Mononuclear cell (primary cell): ENCODE data around the gene CCDC92. TPM values are rescaled to one million over a fixed set of nuclear protein-coding genes. Genes with fewer than 3 reads are reported as not detected.

Experiments used
- H3K27me3 ChIP-seq: 2 replicates; pipeline ENCODE4 v1.6.0; 2011; ENCODE audit warnings: low read length, control low read depth; ENCODE audit not compliant: insufficient read depth
- H3K4me1 ChIP-seq: 2 replicates; pipeline ENCODE4 v1.5.1; 2011; ENCODE audit warnings: mild to moderate bottlenecking, low read length, control low read depth; ENCODE audit not compliant: insufficient read depth
- H3K4me3 ChIP-seq: 2 replicates; pipeline ENCODE4 v1.5.1; 2011; ENCODE audit warnings: mild to moderate bottlenecking, low read length, moderate library complexity
- H3K9me3 ChIP-seq: 2 replicates; pipeline ENCODE4 v1.5.1; 2011; ENCODE audit warnings: low read depth, mild to moderate bottlenecking, control low read depth, low read length
- total RNA-seq: library from RNA; depleted of rRNA; stranded (reverse); fragments of >200 nt; gene quantifications from one replicate; pipeline ENCODE4 v1.2.3, GENCODE V29; 2012

Gene CCDC92
- total RNA-seq, 1 donor: 5.9 TPM

DNA sequence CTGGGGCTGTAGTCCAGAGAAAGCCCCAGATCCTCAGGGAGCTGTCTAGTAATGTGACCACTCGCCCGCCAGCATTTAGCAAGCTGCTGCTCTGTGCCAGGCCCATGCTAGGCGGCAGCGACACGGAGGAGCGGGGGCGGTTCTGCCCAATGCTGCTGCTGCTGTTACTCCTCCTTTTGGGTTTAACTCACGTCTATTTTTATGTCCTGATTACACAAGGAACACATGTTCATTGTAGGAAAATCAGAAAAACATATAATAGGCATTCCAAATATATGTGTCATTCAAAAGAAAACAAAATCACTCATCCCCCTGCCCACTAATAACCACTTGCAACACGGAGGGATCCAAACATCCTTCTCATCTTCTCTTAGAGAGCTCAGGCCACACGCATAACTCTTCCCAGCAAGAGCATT is 30.4 kb downstream of the CCDC92 start:
- peaks cover 23% of the 10 kb centered on the region for H3K4me1 ChIP-seq
- no peaks in the 10 kb centered on the region for H3K27me3 ChIP-seq
- peaks cover 4% of the 10 kb centered on the region for H3K9me3 ChIP-seq
- H3K4me3 ChIP-seq: no peak overlapping the region

- Histone ChIP-seq H3K9me3 (peaks cover 4% of the 10 kb centered on the region), H3K4me3 (no peak overlapping the region), H3K27me3 (no peaks in the 10 kb centered on the region), H3K4me1 (peaks cover 26% of the 10 kb centered on the region)
These were observed 30.9 kb downstream of the CCDC92 start for GRCh38 chr12:123941624-123942237.

- no peaks in the 10 kb centered on the region for H3K27me3 ChIP-seq
- H3K4me3 ChIP-seq: no peak overlapping the region
- peaks cover 4% of the 10 kb centered on the region for H3K9me3 ChIP-seq
- peaks cover 26% of the 10 kb centered on the region for H3K4me1 ChIP-seq
These were observed 31.6 kb downstream of the CCDC92 start for GRCh38 chr12:123941000-123941399.

- no peak overlapping the region for H3K4me3 ChIP-seq
- no peaks in the 10 kb centered on the region for H3K27me3 ChIP-seq
- peaks cover 4% of the 10 kb centered on the region for H3K9me3 ChIP-seq
- peaks cover 26% of the 10 kb centered on the region for H3K4me1 ChIP-seq
These were observed 32.0 kb downstream of the CCDC92 start for GRCh38 chr12:123940627-123940966.

DNA sequence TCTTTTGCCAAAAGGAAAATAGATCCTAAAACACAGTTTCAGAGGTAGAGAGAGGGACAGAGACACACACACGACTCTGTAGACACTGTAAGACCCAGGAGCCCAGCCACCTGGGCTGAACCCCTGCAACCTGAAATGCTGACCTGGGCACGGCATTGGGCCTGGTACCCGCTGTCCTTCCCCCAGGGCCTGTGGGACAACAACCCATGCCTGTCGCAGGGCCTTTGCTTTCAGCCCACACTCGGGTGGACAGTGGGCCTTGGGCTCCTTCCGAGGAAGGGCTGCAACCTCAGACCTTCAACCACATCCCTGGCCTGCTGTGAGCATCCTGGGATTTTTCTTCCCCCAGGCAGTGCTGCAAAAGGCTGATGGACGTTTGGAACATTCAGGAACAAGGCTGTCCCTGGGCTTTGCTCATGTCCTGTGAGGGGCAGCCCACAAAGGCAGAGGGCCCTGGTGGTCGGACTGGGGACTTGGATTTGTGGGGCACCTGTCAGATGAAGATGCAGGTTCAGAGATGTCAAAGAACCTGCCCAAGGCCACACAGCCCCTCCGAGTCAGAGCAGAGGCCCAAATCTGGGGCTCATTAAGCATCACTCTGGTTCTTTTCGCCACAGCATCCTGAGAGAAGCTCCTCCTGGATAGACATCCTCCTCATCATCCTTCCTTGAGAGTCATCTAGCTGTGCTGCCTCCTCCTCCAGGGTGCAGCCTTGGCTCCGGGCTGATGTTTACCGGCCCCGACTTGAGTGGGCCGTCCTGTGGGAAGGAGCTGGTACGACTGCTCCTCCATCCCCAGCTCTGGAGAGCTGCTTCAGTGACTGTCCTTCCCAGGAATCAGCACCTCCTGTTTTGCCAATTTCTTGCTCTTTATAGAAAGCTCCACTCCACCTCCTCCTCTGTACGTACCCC is 32.7 kb downstream of the CCDC92 start:
- peaks cover 26% of the 10 kb centered on the region for H3K4me1 ChIP-seq
- H3K4me3 ChIP-seq: no peak overlapping the region
- peaks cover 4% of the 10 kb centered on the region for H3K9me3 ChIP-seq
- no peaks in the 10 kb centered on the region for H3K27me3 ChIP-seq

DNA sequence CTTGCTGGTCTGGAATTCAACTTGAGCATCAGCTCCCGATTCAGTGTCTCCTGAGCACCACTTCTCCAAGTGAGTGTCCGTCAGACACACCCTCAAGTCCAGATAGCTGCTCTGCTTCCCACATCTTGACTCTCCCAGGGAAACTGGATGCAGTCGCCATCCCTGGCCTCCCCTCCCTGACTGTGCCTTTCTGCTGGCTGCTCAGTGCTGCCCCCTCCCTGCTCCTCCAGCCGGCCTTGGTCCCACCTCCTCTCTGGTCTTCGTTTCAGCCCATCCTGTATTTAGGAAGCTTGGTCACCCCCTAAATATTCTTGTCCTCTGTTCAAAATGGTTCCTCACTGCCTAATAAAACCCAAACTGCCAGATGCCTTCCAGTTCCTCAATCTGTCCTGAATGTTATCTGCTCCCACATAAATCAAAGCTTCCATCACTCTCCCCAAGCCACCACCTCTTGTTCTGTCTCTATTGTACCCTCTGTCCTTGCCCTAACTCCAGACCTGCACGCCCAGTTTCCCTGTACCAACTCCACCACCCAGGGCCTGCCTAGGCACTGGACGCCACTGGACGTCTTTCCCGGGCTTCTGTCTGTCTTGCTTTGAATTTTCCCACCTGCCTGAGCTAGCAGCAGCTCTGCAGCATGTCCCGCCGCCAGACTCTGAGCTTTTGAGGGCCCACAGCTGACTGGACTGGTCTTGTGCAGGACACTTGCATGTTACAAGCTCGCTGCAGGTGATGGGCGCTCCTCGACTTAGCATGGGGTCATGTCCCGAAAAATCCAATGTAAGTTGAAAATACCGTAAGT is 33.8 kb downstream of the CCDC92 start:
- H3K27me3 ChIP-seq: no peaks in the 10 kb centered on the region
- H3K4me3 ChIP-seq: no peak overlapping the region
- peaks cover 4% of the 10 kb centered on the region for H3K9me3 ChIP-seq
- peaks cover 26% of the 10 kb centered on the region for H3K4me1 ChIP-seq

GRCh38 chr12:123937707-123938591 is 34.7 kb downstream of the CCDC92 start:
- H3K4me1 ChIP-seq: peaks cover 26% of the 10 kb centered on the region
- no peaks in the 10 kb centered on the region for H3K27me3 ChIP-seq
- H3K4me3 ChIP-seq: no peak overlapping the region
- peaks cover 4% of the 10 kb centered on the region for H3K9me3 ChIP-seq

GRCh38 chr12:123936956-123937706 is 35.5 kb downstream of the CCDC92 start:
- H3K27me3 ChIP-seq: no peaks in the 10 kb centered on the region
- no peaks in the 10 kb centered on the region for H3K9me3 ChIP-seq
- no peak overlapping the region for H3K4me3 ChIP-seq
- peaks cover 26% of the 10 kb centered on the region for H3K4me1 ChIP-seq

DNA sequence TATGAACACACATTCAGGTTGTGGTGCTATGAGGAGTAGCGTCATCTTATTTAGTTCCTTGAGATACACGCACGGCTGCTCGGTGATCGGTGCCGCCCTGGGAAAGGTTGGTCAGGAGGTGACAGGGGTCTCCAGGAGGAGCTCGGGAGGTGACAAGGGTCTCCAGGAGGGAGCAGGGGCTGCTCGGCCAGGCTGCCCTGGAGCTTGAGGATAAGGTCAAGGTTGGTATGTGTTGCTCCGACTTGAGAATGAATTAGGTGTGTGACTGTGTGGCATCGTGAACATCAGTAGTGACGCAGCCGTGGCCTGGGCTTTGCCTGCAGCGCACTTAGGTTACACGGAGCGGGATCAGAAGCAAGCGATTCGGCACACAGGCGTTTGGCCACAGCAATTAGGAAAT is 36.2 kb downstream of the CCDC92 start:
- no peak overlapping the region for H3K4me3 ChIP-seq

GRCh38 chr12:123935956-123936355 is 36.7 kb downstream of the CCDC92 start:
- Histone ChIP-seq H3K9me3 (no peaks in the 10 kb centered on the region), H3K4me1 (peaks cover 23% of the 10 kb centered on the region), H3K4me3 (no peak overlapping the region)

More for the DNA sequence above, 36.2 kb downstream of the CCDC92 start:
- Histone ChIP-seq H3K9me3 (no peaks in the 10 kb centered on the region), H3K4me1 (peaks cover 26% of the 10 kb centered on the region), H3K27me3 (no peaks in the 10 kb centered on the region)

DNA sequence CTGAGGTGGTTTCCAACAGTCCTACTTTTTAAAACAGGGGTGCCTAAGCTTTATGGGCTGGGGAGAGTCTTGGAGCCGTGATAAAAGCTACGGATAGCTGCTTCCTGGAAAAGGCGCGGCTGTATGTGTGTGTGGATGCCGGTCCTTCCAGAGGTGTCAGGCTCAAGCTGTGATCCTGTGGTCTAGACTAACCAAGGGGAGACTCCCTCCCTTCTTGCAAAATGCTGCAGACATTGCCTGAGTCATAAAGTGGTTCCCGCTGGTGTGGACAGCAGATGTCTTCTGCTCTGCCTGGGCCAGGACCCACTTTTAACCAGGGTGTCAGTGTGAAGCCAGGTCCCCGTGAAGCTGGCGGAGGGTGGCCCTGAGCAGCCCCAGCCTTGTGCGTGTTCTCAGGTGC is 37.8 kb downstream of the CCDC92 start:
- Histone ChIP-seq H3K27me3 (no peaks in the 10 kb centered on the region), H3K4me1 (peaks cover 22% of the 10 kb centered on the region), H3K4me3 (no peak overlapping the region), H3K9me3 (no peaks in the 10 kb centered on the region)

More at GRCh38 chr12:123935956-123936355, 36.7 kb downstream of the CCDC92 start:
- no peaks in the 10 kb centered on the region for H3K27me3 ChIP-seq

DNA sequence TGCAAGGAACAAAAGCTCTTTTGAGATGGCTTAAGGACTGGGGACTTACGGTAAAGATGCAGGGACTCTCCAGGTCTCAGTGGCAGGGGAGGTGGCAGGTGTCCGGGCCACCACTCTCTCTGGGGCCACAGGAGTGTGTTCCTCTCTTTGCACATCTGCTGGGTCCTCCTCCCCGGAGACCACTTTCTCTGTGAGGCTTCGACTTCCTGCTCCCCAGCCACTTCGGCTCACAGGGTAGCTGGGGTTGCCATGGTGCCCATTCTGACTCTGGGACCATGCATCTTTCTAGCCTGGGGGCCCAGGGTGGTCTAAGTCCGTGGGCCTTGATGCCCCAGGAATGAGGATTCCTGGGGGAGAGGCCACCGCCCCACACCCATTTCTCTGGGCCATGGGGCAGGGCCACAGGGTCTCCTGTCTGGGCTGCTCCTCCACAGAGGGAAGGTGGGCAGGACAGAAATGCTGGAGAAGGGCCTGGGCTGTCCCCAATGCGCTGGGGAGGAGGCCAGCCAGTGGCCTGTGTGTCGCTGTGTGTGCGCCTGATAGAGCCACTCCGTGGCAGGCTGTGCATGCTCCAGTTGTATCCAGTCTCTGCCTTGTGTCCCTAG is 38.5 kb downstream of the CCDC92 start:
- Histone ChIP-seq H3K27me3 (no peaks in the 10 kb centered on the region), H3K4me3 (no peak overlapping the region), H3K9me3 (no peaks in the 10 kb centered on the region), H3K4me1 (peaks cover 21% of the 10 kb centered on the region)

DNA sequence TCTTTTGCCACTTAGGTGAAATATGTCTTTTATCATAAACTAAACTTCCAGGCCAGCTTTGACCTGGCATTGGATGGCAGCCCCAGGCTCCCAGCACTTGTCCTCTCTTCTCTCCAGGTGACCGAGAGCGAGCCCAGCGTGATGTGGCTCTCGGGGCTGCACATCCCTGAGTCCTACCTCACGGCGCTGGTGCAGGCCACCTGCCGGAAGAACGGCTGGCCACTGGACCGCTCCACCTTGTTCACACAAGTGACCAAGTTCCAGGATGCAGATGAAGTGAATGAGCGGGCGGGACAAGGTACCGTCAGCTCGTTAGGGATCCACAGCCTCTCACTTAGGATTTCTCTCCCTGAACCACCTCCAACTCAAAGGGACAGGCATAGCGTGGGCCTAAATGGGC is 39.4 kb downstream of the CCDC92 start:
- peaks cover 12% of the 10 kb centered on the region for H3K4me1 ChIP-seq

More for the DNA sequence above, 39.4 kb downstream of the CCDC92 start:
- Histone ChIP-seq H3K27me3 (no peaks in the 10 kb centered on the region), H3K9me3 (no peaks in the 10 kb centered on the region), H3K4me3 (no peak overlapping the region)
